ENCODE measurements around the gene ARID3B. TPM values are rescaled to one million over a fixed set of nuclear protein-coding genes. Genes with fewer than 3 reads are reported as not detected.

ARID3B gene
- total RNA-seq, 2 experiments from 2014 or later = 25.0 to 27.9 TPM

DNA sequence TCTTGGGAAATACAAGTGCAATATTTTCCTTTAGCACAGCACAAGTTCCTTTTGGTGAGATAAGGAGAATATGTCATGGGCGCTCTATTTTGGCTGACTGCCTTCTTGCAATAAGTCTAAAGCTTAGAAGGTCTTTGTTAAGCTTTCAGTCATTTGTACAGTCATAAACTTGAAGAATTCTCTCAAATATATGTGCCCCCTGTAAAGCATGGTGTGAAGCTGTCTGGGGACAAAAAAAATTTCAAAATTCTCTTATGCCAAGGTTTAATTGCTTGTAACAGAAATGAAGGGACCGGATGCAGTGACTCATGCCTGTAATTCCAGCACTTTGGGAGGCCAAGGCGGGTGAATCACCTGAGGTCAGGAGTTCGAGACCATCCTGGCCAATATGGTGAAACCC, 21.7 kb upstream of the ARID3B start:
- DNase-seq (no peak), ATAC-seq (ENCODE audit: poor library complexity) (no peak)
- Histone ChIP-seq H3K36me3 (ENCODE audit: insufficient read depth, low read length) (no peaks in the 10 kb centered on the region), H3K27me3 (ENCODE audit: control insufficient read depth in 1 of 2, insufficient read depth in 2 of 2, low read length in 2 of 2) (no peaks in the 10 kb centered on the region), H3K4me3 (ENCODE audit: low read length) (no peak overlapping the region), H3K4me1 (ENCODE audit: insufficient read depth, low read length) (no peaks in the 10 kb centered on the region), H3K27ac (ENCODE audit: low read depth in 1 of 2, low read length in 2 of 2) (no peak overlapping the region), H3K9me3 (ENCODE audit: control insufficient read depth in 1 of 2, insufficient read depth in 1 of 2, low read length in 2 of 2) (no peaks in the 10 kb centered on the region)
- H3K9me3 Mint-ChIP-seq = no peaks in the 10 kb centered on the region
- no peak overlapping the region for H3K4me3 Mint-ChIP-seq
- ChIA-PET POLR2A (no interaction called here), CTCF (no interaction called here)
- intact Hi-C loops (cut with DNase I, micrococcal nuclease) = no loop called here
- no peaks in the 10 kb centered on the region for H3K27me3 Mint-ChIP-seq
- no peaks in the 10 kb centered on the region for H3K36me3 Mint-ChIP-seq (ENCODE audit: low read depth)
- TF ChIP-seq, protein P1, sequence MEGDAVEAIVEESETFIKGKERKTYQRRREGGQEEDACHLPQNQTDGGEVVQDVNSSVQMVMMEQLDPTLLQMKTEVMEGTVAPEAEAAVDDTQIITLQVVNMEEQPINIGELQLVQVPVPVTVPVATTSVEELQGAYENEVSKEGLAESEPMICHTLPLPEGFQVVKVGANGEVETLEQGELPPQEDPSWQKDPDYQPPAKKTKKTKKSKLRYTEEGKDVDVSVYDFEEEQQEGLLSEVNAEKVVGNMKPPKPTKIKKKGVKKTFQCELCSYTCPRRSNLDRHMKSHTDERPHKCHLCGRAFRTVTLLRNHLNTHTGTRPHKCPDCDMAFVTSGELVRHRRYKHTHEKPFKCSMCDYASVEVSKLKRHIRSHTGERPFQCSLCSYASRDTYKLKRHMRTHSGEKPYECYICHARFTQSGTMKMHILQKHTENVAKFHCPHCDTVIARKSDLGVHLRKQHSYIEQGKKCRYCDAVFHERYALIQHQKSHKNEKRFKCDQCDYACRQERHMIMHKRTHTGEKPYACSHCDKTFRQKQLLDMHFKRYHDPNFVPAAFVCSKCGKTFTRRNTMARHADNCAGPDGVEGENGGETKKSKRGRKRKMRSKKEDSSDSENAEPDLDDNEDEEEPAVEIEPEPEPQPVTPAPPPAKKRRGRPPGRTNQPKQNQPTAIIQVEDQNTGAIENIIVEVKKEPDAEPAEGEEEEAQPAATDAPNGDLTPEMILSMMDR (IDR thresholded peaks at IDR 0.05) = no peak
- H3K4me1 Mint-ChIP-seq (ENCODE audit: low read depth) = no peaks in the 10 kb centered on the region
- H3K27ac Mint-ChIP-seq = no peak overlapping the region

GRCh38 chr15:74520407-74520806, 20.6 kb upstream of the ARID3B start:
- H3K27ac Mint-ChIP-seq = no peak overlapping the region
- no peak for ATAC-seq (ENCODE audit: poor library complexity)
- CTCF ChIA-PET = no interaction called here
- intact Hi-C loops (cut with DNase I, micrococcal nuclease) = no loop called here
- no peaks in the 10 kb centered on the region for H3K27me3 ChIP-seq (ENCODE audit: control insufficient read depth in 1 of 2, insufficient read depth in 2 of 2, low read length in 2 of 2)
- H3K4me3 ChIP-seq (ENCODE audit: low read length) = no peak overlapping the region
- H3K36me3 Mint-ChIP-seq (ENCODE audit: low read depth) = no peaks in the 10 kb centered on the region
- no peaks in the 10 kb centered on the region for H3K4me1 Mint-ChIP-seq (ENCODE audit: low read depth)
- H3K9me3 Mint-ChIP-seq = no peaks in the 10 kb centered on the region
- POLR2A ChIA-PET = no interaction called here
- H3K9me3 ChIP-seq (ENCODE audit: control insufficient read depth in 1 of 2, insufficient read depth in 1 of 2, low read length in 2 of 2) = no peaks in the 10 kb centered on the region
- no peak for DNase-seq
- TF ChIP-seq, protein P1 (IDR thresholded peaks at IDR 0.05) = no peak
- H3K4me1 ChIP-seq (ENCODE audit: insufficient read depth, low read length) = no peaks in the 10 kb centered on the region
- H3K27ac ChIP-seq (ENCODE audit: low read depth in 1 of 2, low read length in 2 of 2) = no peak overlapping the region
- no peaks in the 10 kb centered on the region for H3K27me3 Mint-ChIP-seq
- H3K36me3 ChIP-seq (ENCODE audit: insufficient read depth, low read length) = no peaks in the 10 kb centered on the region
- H3K4me3 Mint-ChIP-seq = no peak overlapping the region

- H3K27me3 ChIP-seq (ENCODE audit: control insufficient read depth in 1 of 2, insufficient read depth in 2 of 2, low read length in 2 of 2) = no peaks in the 10 kb centered on the region
- CTCF ChIA-PET = no interaction called here
- intact Hi-C loops (cut with DNase I, micrococcal nuclease) = no loop called here
Measured at GRCh38 chr15:74523982-74524381, 17.0 kb upstream of the ARID3B start.

More at GRCh38 chr15:74523982-74524381, 17.0 kb upstream of the ARID3B start:
- Histone ChIP-seq H3K4me3 (ENCODE audit: low read length) (no peak overlapping the region), H3K4me1 (ENCODE audit: insufficient read depth, low read length) (no peaks in the 10 kb centered on the region), H3K9me3 (ENCODE audit: control insufficient read depth in 1 of 2, insufficient read depth in 1 of 2, low read length in 2 of 2) (no peaks in the 10 kb centered on the region), H3K27ac (ENCODE audit: low read depth in 1 of 2, low read length in 2 of 2) (no peak overlapping the region), H3K36me3 (ENCODE audit: insufficient read depth, low read length) (no peaks in the 10 kb centered on the region)
- Mint-ChIP-seq H3K27ac (no peak overlapping the region), H3K27me3 (no peaks in the 10 kb centered on the region), H3K4me3 (no peak overlapping the region), H3K9me3 (no peaks in the 10 kb centered on the region), H3K4me1 (ENCODE audit: low read depth) (no peaks in the 10 kb centered on the region), H3K36me3 (ENCODE audit: low read depth) (no peaks in the 10 kb centered on the region)
- DNase-seq (no peak), ATAC-seq (ENCODE audit: poor library complexity) (no peak)
- POLR2A ChIA-PET = no interaction called here
- TF ChIP-seq, protein P1 (IDR thresholded peaks at IDR 0.05) = no peak
